HCT116 (cell line): Measurements from ENCODE around the gene CLRN3. TPM values are rescaled to one million over a fixed set of nuclear protein-coding genes. Genes with fewer than 3 reads are reported as not detected.

Experiments
- ATAC-seq: fragments of 200-7000 bp; cut with Tn5 transposase; 2 replicates; pipeline ENCODE4 v1.9.1; 2020; ENCODE audit warnings: mild to moderate bottlenecking, moderate library complexity
- BruUV-seq: library from RNA; stranded (reverse); fragments of 400-500 nt; replicated peaks from 2 replicates; lab custom pipeline; 2021; lab: Mats Ljungman, UMichigan
- CTCF ChIA-PET: fragments of 300-600 bp; sonication (Branson Sonifier 250); formaldehyde crosslinking; loops from one replicate; lab custom pipeline; 2021; ENCODE audit warnings: antibody characterized with exemption; lab: Charles Lee
- POLR2A ChIA-PET: fragments of 300-600, 350-600 bp; sonication (Branson Sonifier 250); formaldehyde crosslinking; loops from one replicate; lab custom pipeline; 2021; ENCODE audit warnings: antibody characterized with exemption; lab: Charles Lee
- RAD21 ChIA-PET, 2 experiments: fragments of 300-600 bp; sonication (Branson Sonifier 250); formaldehyde crosslinking; loops; one replicate each; lab custom pipeline; 2023; ENCODE audit warnings: low total read pairs in 2 of 2; ENCODE audit not compliant: uncharacterized antibody in 2 of 2, unreplicated experiment in 2 of 2, low non-redundant PET in 1 of 2; lab: Charles Lee
- DNase-seq: peaks from one replicate; pipeline ENCODE4 v3.0.0-alpha.2; 2010; ENCODE audit warnings: low read depth, low spot score
- H2AFZ ChIP-seq: fragments of 200-600 bp; shearing (Covaris generic), sonication (generic); 2 replicates; pipeline ENCODE4 v1.6.1; 2017; ENCODE audit warnings: low read depth, mixed run types, mixed read lengths, antibody characterized with exemption, low read length; ENCODE audit not compliant: poor library complexity, severe bottlenecking
- H3K27ac ChIP-seq: 2 replicates; pipeline ENCODE4 v1.5.1; 2012; ENCODE audit warnings: low read depth, low read length
- H3K27me3 ChIP-seq: fragments of 200-600 bp; sonication (generic); 2 replicates; pipeline ENCODE4 v1.6.1; 2016; ENCODE audit warnings: mixed run types, low read length, mixed read lengths; ENCODE audit not compliant: insufficient read depth
- H3K36me3 ChIP-seq, 2 experiments: fragments of 200-500 bp in 1 of 2; fragments of 200-600 bp in 1 of 2; sonication (Bioruptor generic) in 1 of 2; sonication (generic) in 1 of 2; 2 replicates each; pipeline versions ENCODE4 v1.5.1 to v1.6.1; 2014 to 2016; ENCODE audit warnings: low read length in 2 of 2, inconsistent platforms in 1 of 2, mixed read lengths in 1 of 2, mixed run types in 1 of 2; ENCODE audit not compliant: insufficient read depth in 2 of 2, control insufficient read depth in 1 of 2
- H3K4me1 ChIP-seq, 2 experiments: fragments of 200-600 bp in 1 of 2; sonication (generic) in 1 of 2; 2 replicates each; pipeline versions ENCODE4 v1.5.1 to v1.6.1; 2012 to 2017; ENCODE audit warnings: low read length in 2 of 2, inconsistent platforms in 1 of 2, mild to moderate bottlenecking in 1 of 2, mixed read lengths in 1 of 2, mixed run types in 1 of 2, moderate library complexity in 1 of 2; ENCODE audit not compliant: insufficient read depth in 2 of 2, control insufficient read depth in 1 of 2
- H3K4me2 ChIP-seq: fragments of 200-600 bp; sonication (generic); 2 replicates; pipeline ENCODE4 v1.6.1; 2017; ENCODE audit warnings: mixed run types, low read length, mixed read lengths
- H3K4me3 ChIP-seq, 2 experiments: fragments of 200-600 bp in 1 of 2; sonication (generic) in 1 of 2; replicated peaks in 1 of 2; 2 replicates each; pipeline ENCODE4 v1.5.1; 2011 to 2016; ENCODE audit warnings: low read length in 2 of 2, control low read depth in 1 of 2, low read depth in 1 of 2, mild to moderate bottlenecking in 1 of 2, mixed read lengths in 1 of 2, mixed run types in 1 of 2
- H3K79me2 ChIP-seq: fragments of 200-600 bp; sonication (generic); 2 replicates; pipeline ENCODE4 v1.6.1; 2017; ENCODE audit warnings: mild to moderate bottlenecking, mixed run types, low read length, moderate library complexity, mixed read lengths; ENCODE audit not compliant: insufficient read depth
- H3K9ac ChIP-seq: fragments of 200-600 bp; sonication (generic); 2 replicates; pipeline ENCODE4 v1.6.1; 2016; ENCODE audit warnings: low read length, mixed read lengths
- H3K9me2 ChIP-seq: fragments of 200-600 bp; sonication (generic), shearing (Covaris generic); 2 replicates; pipeline ENCODE4 v1.6.1; 2017; ENCODE audit warnings: mixed run types, mild to moderate bottlenecking, moderate library complexity; ENCODE audit not compliant: insufficient read depth
- H3K9me3 ChIP-seq, 2 experiments: fragments of 200-500 bp in 1 of 2; fragments of 200-600 bp in 1 of 2; sonication (Bioruptor generic) in 1 of 2; sonication (generic) in 1 of 2; 2 replicates each; pipeline ENCODE4 v1.6.1; 2014 to 2017; ENCODE audit warnings: low read length in 2 of 2, mixed read lengths in 2 of 2, inconsistent platforms in 1 of 2, low read depth in 1 of 2, mild to moderate bottlenecking in 1 of 2, mixed run types in 1 of 2, moderate library complexity in 1 of 2; ENCODE audit not compliant: control insufficient read depth in 1 of 2, insufficient read depth in 1 of 2
- H4K20me1 ChIP-seq: fragments of 200-600 bp; sonication (generic), shearing (Covaris generic); 2 replicates; pipeline ENCODE4 v1.6.1; 2017; ENCODE audit warnings: mixed run types, mild to moderate bottlenecking, moderate library complexity; ENCODE audit not compliant: insufficient read depth
- CTCF ChIP-seq, 3 experiments: fragments of 200-600 bp in 1 of 3; sonication (generic) in 1 of 3; IDR thresholded peaks in 2 of 3; conservative IDR thresholded peaks in 1 of 3; 2 replicates each; pipeline ENCODE4 v1.5.1; 2012 to 2017; ENCODE audit warnings: low read depth in 2 of 3, low read length in 2 of 3, antibody characterized with exemption in 1 of 3, borderline replicate concordance in 1 of 3, control low read depth in 1 of 3, mild to moderate bottlenecking in 1 of 3, mixed read lengths in 1 of 3, mixed run types in 1 of 3, moderate library complexity in 1 of 3; ENCODE audit not compliant: insufficient read depth in 1 of 3
- EGR1 ChIP-seq: IDR thresholded peaks from 2 replicates; pipeline ENCODE4 v1.6.1; 2012; ENCODE audit warnings: low read depth
- ELF1 ChIP-seq: IDR thresholded peaks from 2 replicates; pipeline ENCODE4 v1.6.1; 2012; ENCODE audit warnings: low read depth, borderline replicate concordance
- EZH2phosphoT487 ChIP-seq: fragments of 200-600 bp; IDR thresholded peaks from 2 replicates; pipeline ENCODE4 v1.6.1; 2018; ENCODE audit warnings: antibody characterized with exemption, borderline replicate concordance
- FOSL1 ChIP-seq: IDR thresholded peaks from 2 replicates; pipeline ENCODE4 v1.6.1; 2012; ENCODE audit warnings: low read depth
- JUND ChIP-seq: IDR thresholded peaks from 2 replicates; pipeline ENCODE4 v1.6.1; 2012
- POLR2AphosphoS5 ChIP-seq: IDR thresholded peaks from 2 replicates; pipeline ENCODE4 v1.6.1; 2011; ENCODE audit warnings: mild to moderate bottlenecking, low read depth, low read length, moderate library complexity
- RAD21 ChIP-seq: IDR thresholded peaks from 2 replicates; pipeline ENCODE4 v1.6.1; 2012; ENCODE audit warnings: low read depth, mild to moderate bottlenecking
- SIN3A ChIP-seq: IDR thresholded peaks from 2 replicates; pipeline ENCODE4 v1.6.1; 2012; ENCODE audit warnings: low read depth
- SP1 ChIP-seq: IDR thresholded peaks from 2 replicates; pipeline ENCODE4 v1.6.1; 2012; ENCODE audit warnings: low read depth
- SRF ChIP-seq: IDR thresholded peaks from 2 replicates; pipeline ENCODE4 v1.6.1; 2012; ENCODE audit warnings: low read depth
- TCF7L2 ChIP-seq: IDR thresholded peaks from 2 replicates; pipeline ENCODE4 v1.7.0; 2011; ENCODE audit warnings: borderline replicate concordance, inconsistent platforms; ENCODE audit not compliant: insufficient read depth, insufficient read length; ENCODE audit errors: extremely low read depth
- YY1 ChIP-seq: IDR thresholded peaks from 2 replicates; pipeline ENCODE4 v1.6.1; 2011; ENCODE audit warnings: low read length, low read depth, moderate library complexity, mild to moderate bottlenecking; ENCODE audit not compliant: insufficient replicate concordance; ENCODE audit errors: extremely low read depth
- ZBTB33 ChIP-seq: IDR thresholded peaks from 2 replicates; pipeline ENCODE4 v1.6.1; 2011; ENCODE audit warnings: mild to moderate bottlenecking, low read length, moderate library complexity; ENCODE audit not compliant: insufficient replicate concordance; ENCODE audit errors: extremely low read depth
- ZFX ChIP-seq: fragments of 450-650 bp; IDR thresholded peaks from 2 replicates; pipeline ENCODE4 v1.6.1; 2017
- ZNF274 ChIP-seq: fragments of 200-500 bp; sonication (Bioruptor generic); IDR thresholded peaks from 2 replicates; pipeline ENCODE4 v1.6.1; 2014; ENCODE audit warnings: mild to moderate bottlenecking, low read depth, low read length, inconsistent platforms
- intact Hi-C: fragments of 100-400 bp; cut with micrococcal nuclease; formaldehyde crosslinking; loops from 2 replicates; pipeline ENCODE4 v1.10.0; 2022
- total RNA-seq: library from RNA; stranded (reverse); gene quantifications from one replicate; pipeline ENCODE4 v1.2.1, GENCODE V29; 2021; ENCODE audit not compliant: unreplicated experiment

Gene CLRN3
- total RNA-seq, 1 experiment from 2014 or later = 0.39 TPM

GRCh38 chr10:127832501-127832900 is 60.2 kb downstream of the CLRN3 start:
- intact Hi-C loops = no loop called here
- Histone ChIP-seq H3K4me1 (no peaks in the 10 kb centered on the region), H3K27me3 (peaks cover 79% of the 10 kb centered on the region), H3K36me3 (no peaks in the 10 kb centered on the region), H3K27ac (no peak overlapping the region), H3K9me2 (no peaks in the 10 kb centered on the region), H2AFZ (no peak overlapping the region), H3K9ac (no peak overlapping the region), H3K4me2 (0 out of 2 replicates have a peak overlapping the region, but pooled peaks have one; percentile 14)
- DNase-seq = no peak
- ChIA-PET RAD21 (no interaction called here), POLR2A (no interaction called here)
- no TSS peak for BruUV-seq
- no peak for TF ChIP-seq FOSL1
- no peak for TF ChIP-seq ELF1
- TF ChIP-seq ZBTB33 = no peak
- TF ChIP-seq YY1 = no peak
- no peak for TF ChIP-seq POLR2AphosphoS5
- TF ChIP-seq EGR1 = no peak
- no peak for TF ChIP-seq ZFX
- TF ChIP-seq SRF = no peak
- TF ChIP-seq, all 23 proteins: peak for 0
- CTCF ChIA-PET = no interaction called here
- Histone ChIP-seq H3K9me3 (no peaks in the 10 kb centered on the region), H3K4me3 (no peak overlapping the region), H3K79me2 (no peaks in the 10 kb centered on the region), H4K20me1 (no peaks in the 10 kb centered on the region)
- no peak for ATAC-seq

GRCh38 chr10:127830414-127830813 is 62.3 kb downstream of the CLRN3 start:
- intact Hi-C loops = no loop called here
- Histone ChIP-seq H3K9me2 (no peaks in the 10 kb centered on the region), H3K36me3 (no peaks in the 10 kb centered on the region), H2AFZ (no peak overlapping the region), H3K27ac (no peak overlapping the region), H3K4me2 (no peak overlapping the region), H4K20me1 (no peaks in the 10 kb centered on the region), H3K79me2 (no peaks in the 10 kb centered on the region), H3K4me1 (no peaks in the 10 kb centered on the region), H3K27me3 (peaks cover 63% of the 10 kb centered on the region), H3K4me3 (no peak overlapping the region), H3K9ac (no peak overlapping the region), H3K9me3 (no peaks in the 10 kb centered on the region)
- DNase-seq (no peak), ATAC-seq (no peak)
- RAD21 ChIA-PET = no interaction called here
- BruUV-seq = no TSS peak
- POLR2A ChIA-PET = interaction anchor here (0.7 kb wide), 1 partner anchor 324 kb away, joined by 3 read pairs; no protein-coding TSS in a partner anchor
- CTCF ChIA-PET = no interaction called here
- TF ChIP-seq EZH2phosphoT487 = no peak
- no peak for TF ChIP-seq SP1
- no peak for TF ChIP-seq RAD21
- no peak for TF ChIP-seq CTCF (IDR thresholded peaks at IDR 0.05 in 2 of 3, conservative IDR thresholded peaks at IDR 0.05 in 1 of 3; ENCODE audit: borderline replicate concordance in 1 of 3, insufficient read depth in 1 of 3, low read depth in 2 of 3, low read length in 2 of 3)
- TF ChIP-seq JUND = no peak
- no peak for TF ChIP-seq ZNF274
- TF ChIP-seq SIN3A = no peak
- no peak for TF ChIP-seq TCF7L2
- no peak for TF ChIP-seq ELF1
- no peak for TF ChIP-seq FOSL1
